ENCODE data around the gene PYCR2.

The PYCR2 gene

GRCh38 chr1:225879521-225880221 lies 44.4 kb downstream of the PYCR2 start:
- no peak for DNase-seq (ENCODE audit: extremely low read depth in 1 of 2, low read depth in 1 of 2)

GRCh38 chr1:225878282-225878681 lies 45.8 kb downstream of the PYCR2 start:
- no peak for DNase-seq (ENCODE audit: extremely low read depth in 1 of 2, low read depth in 1 of 2)

- no peak for DNase-seq (ENCODE audit: extremely low read depth in 1 of 2, low read depth in 1 of 2)
Observed at GRCh38 chr1:225877580-225877979, 46.5 kb downstream of the PYCR2 start.

- no peak for DNase-seq (ENCODE audit: extremely low read depth in 1 of 2, low read depth in 1 of 2)
Observed at GRCh38 chr1:225876900-225877510, 47.0 kb downstream of the PYCR2 start.

- DNase-seq (ENCODE audit: extremely low read depth in 1 of 2, low read depth in 1 of 2) = no peak
Observed at GRCh38 chr1:225875044-225875815, 48.8 kb downstream of the PYCR2 start.

- DNase-seq (ENCODE audit: extremely low read depth in 1 of 2, low read depth in 1 of 2) = no peak
Observed at GRCh38 chr1:225874431-225874830, 49.6 kb downstream of the PYCR2 start.

GRCh38 chr1:225873281-225873850 lies 50.7 kb downstream of the PYCR2 start:
- DNase-seq (ENCODE audit: extremely low read depth in 1 of 2, low read depth in 1 of 2) = no peak

GRCh38 chr1:225872075-225872430 lies 52.0 kb downstream of the PYCR2 start:
- DNase-seq (ENCODE audit: extremely low read depth in 1 of 2, low read depth in 1 of 2) = no peak

- DNase-seq (ENCODE audit: extremely low read depth in 1 of 2, low read depth in 1 of 2) = no peak
Observed at GRCh38 chr1:225871359-225872074, 52.5 kb downstream of the PYCR2 start.

- no peak for DNase-seq (ENCODE audit: extremely low read depth in 1 of 2, low read depth in 1 of 2)
Observed at GRCh38 chr1:225870911-225871310, 53.1 kb downstream of the PYCR2 start.
